Subcutaneous adipose tissue (tissue), 4 donors: ENCODE results near the gene BTBD1. TPM values are rescaled to one million over a fixed set of nuclear protein-coding genes. Genes with fewer than 3 reads are reported as not detected.

Experiments used
- CTCF ChIP-seq: fragments of 450-650 bp; IDR thresholded peaks from one replicate; pipeline ENCODE4 v1.5.1; 2016; ENCODE audit warnings: low read depth, mild to moderate bottlenecking, control low read depth, antibody characterized with exemption, moderate library complexity
- total RNA-seq, 4 donors: library from RNA; depleted of rRNA; stranded (reverse); fragments of >200 nt; gene quantifications; one replicate each; pipeline ENCODE4 v1.1.0, GENCODE V29; 2016

The BTBD1 gene
- total RNA-seq, 4 donors from 2014 or later: 62.0 to 93.7 (median 78.9) TPM

GRCh38 chr15:83044156-83044555 lies 22.9 kb downstream of the BTBD1 start:
- TF ChIP-seq CTCF: no peak

GRCh38 chr15:83039206-83039605 lies 27.8 kb downstream of the BTBD1 start:
- no peak for TF ChIP-seq CTCF

GRCh38 chr15:83036253-83036652 lies 30.8 kb downstream of the BTBD1 start:
- no peak for TF ChIP-seq CTCF

GRCh38 chr15:83030021-83030420 lies 37.0 kb downstream of the BTBD1 start:
- TF ChIP-seq CTCF: no peak

GRCh38 chr15:83018436-83018835 lies 48.6 kb downstream of the BTBD1 start:
- no peak for TF ChIP-seq CTCF

GRCh38 chr15:83016906-83017305 lies 50.1 kb downstream of the BTBD1 start:
- no peak for TF ChIP-seq CTCF

GRCh38 chr15:83015361-83015760 lies 51.7 kb downstream of the BTBD1 start:
- TF ChIP-seq CTCF: no peak
